Epidermal melanocyte (primary cell): ENCODE data around the gene SLAMF1.
A peak's percentile ranks its signal among the peaks of the same experiment; 100 is the strongest.

Source experiments
- DNase-seq: peaks from one replicate; pipeline ENCODE4 v3.0.0; 2011; ENCODE audit warnings: low spot score; ENCODE audit not compliant: insufficient read length

The SLAMF1 gene

GRCh38 chr1:160625321-160625720, 21.5 kb downstream of the SLAMF1 start:
- no peak for DNase-seq

GRCh38 chr1:160624464-160624863, 22.4 kb downstream of the SLAMF1 start:
- DNase-seq, result peak; percentile 55

GRCh38 chr1:160623862-160624261, 23.0 kb downstream of the SLAMF1 start:
- DNase-seq, result no peak

GRCh38 chr1:160623227-160623633, 23.6 kb downstream of the SLAMF1 start:
- no peak for DNase-seq

GRCh38 chr1:160622501-160623226, 24.2 kb downstream of the SLAMF1 start:
- DNase-seq, result no peak

- no peak for DNase-seq
These were observed 25.0 kb downstream of the SLAMF1 start for GRCh38 chr1:160621633-160622413.

GRCh38 chr1:160620942-160621632, 25.8 kb downstream of the SLAMF1 start:
- no peak for DNase-seq

- no peak for DNase-seq
These were observed 27.0 kb downstream of the SLAMF1 start for GRCh38 chr1:160619742-160620277.

GRCh38 chr1:160618763-160619274, 28.0 kb downstream of the SLAMF1 start:
- DNase-seq, result no peak

GRCh38 chr1:160618327-160618726, 28.5 kb downstream of the SLAMF1 start:
- DNase-seq, result no peak

- DNase-seq, result no peak
These were observed 31.2 kb downstream of the SLAMF1 start for GRCh38 chr1:160615660-160616059.

GRCh38 chr1:160614410-160614809, 32.4 kb downstream of the SLAMF1 start:
- no peak for DNase-seq

- no peak for DNase-seq
These were observed 34.1 kb downstream of the SLAMF1 start for GRCh38 chr1:160612613-160613218.

- no peak for DNase-seq
These were observed 36.1 kb downstream of the SLAMF1 start for GRCh38 chr1:160610569-160611242.

- DNase-seq, result no peak
These were observed 37.9 kb downstream of the SLAMF1 start for GRCh38 chr1:160608941-160609340.

GRCh38 chr1:160608514-160608913, 38.3 kb downstream of the SLAMF1 start:
- no peak for DNase-seq

GRCh38 chr1:160608057-160608456, 38.8 kb downstream of the SLAMF1 start:
- no peak for DNase-seq

- no peak for DNase-seq
These were observed 39.2 kb downstream of the SLAMF1 start for GRCh38 chr1:160607672-160608032.

- DNase-seq, result peak; percentile 69
These were observed 39.7 kb downstream of the SLAMF1 start for GRCh38 chr1:160607011-160607671.

- DNase-seq, result no peak
These were observed 40.2 kb downstream of the SLAMF1 start for GRCh38 chr1:160606611-160607010.
